CD4-positive, alpha-beta T cell treated with Interleukin-10 for 1 hour (primary cell): ENCODE measurements around the gene GAB2.
A peak's percentile ranks its signal among the peaks of the same experiment; 100 is the strongest.

Experiments
- DNase-seq: peaks from one replicate; pipeline ENCODE4 v3.0.0-alpha.2; 2020

The GAB2 gene

DNA sequence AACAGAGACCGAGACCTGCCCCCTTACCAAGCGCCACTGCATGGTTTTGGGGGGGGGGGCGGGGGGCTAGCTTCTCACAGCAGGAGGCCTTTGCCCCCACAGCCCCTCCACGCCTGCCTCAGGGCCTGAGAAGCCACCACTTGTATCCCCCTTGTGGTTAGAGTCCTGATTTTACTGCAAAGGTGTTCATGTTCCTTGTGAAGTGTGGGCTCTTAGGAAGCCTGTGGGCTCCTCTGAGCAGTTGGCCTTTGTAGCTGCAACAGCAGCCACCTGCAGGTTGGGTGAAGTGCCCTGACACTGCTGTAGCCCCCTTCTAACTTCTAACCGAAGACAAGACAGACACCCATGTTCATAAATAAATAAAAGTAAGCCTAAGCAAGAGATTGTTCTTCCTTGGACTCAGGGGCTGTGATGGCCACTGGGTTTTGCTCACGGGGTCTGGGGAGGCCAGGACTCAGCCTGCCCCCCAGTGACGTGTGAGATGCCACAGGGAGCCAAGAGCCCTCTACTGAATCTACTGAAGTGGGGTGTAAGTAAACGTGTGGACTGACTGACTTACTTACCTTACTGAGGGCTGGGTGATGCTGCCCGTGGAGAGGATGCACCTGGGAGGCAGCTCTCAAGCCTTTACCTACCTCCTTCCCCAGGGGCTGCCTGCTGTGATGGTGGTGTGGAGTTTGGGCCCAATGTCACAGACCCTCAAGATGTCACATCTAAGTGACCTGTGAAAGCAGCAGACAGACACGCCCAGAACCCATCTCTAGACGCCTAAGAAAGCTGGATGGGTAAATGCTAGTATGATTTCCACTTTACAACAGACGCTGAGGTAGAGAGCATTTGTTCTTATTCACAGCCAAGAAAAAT, 203.1 kb downstream of the GAB2 start:
- no peak for DNase-seq

DNA sequence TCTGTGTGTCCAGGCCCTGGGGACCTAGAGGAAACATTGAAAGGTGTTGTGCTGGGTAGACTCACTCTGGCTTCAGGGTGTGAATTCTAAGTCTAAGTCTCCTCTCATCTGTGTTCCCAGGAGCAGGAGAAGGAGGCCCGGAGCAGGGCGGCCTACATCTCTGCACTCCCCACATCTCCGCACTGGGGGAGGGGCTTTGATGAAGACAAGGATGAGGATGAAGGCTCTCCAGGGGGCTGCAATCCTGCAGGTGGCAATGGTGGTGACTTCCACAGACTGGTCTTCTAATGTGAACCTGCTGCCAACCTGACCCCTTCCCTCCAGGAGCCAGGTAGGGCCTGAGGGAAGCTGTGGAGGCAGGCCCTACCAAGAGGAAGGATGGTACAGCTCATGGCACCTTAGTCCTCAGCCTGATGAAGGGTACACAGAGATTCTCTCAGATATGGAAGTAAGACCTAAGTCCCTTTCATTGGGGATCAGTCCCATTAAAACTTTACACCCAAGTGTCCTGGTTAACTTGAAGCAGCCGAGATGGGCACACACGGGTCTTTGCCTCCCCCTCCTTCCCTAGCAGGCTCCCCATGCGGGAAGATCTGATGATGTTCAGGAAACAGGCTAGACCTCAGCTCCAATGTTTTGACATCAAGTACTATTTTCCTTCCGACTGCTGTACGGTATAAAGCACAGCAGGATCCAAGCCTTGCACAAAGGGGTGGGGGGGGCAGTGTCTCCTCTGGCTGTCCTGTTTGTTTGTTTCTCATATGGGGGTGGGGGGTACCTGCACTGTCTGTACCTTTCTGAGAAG, 203.9 kb downstream of the GAB2 start:
- DNase-seq, result no peak

DNA sequence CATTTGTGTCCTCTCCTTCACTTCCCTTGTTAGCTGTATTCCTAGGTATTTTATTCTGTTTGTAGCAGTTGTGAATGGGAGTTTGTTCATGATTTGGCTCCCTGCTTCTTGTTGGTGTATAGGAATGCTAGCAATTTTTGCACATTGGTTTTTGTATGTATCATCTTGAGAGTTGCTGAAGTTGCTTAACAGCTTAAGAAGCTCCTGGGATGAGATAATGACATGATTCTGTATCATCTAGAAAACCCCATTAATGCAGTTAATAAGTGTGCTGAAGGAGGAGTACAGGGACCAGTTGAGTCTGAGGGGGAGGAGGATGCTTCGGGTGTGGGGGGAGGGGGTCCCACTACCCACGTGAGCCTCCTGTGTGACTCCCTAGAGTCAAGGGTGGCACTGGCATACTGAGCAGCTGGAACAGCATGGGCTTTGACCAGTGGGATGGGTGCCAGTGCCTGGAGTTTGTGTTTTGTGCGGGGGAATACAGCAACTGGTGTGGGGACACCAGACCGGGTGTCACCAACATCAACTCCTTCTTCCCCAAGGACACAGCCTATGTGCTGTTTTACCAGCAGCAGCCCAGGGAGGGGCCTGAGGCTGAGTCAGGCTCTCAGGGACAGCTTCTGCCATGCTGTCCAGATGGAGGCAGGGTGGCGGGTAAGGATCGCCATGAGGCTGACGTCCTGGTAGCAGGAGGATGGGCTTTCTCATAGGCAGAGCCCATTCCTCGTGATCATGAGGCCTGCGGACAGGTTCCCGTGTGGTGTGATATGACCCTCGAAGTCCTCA, 204.8 kb downstream of the GAB2 start:
- no peak for DNase-seq

DNA sequence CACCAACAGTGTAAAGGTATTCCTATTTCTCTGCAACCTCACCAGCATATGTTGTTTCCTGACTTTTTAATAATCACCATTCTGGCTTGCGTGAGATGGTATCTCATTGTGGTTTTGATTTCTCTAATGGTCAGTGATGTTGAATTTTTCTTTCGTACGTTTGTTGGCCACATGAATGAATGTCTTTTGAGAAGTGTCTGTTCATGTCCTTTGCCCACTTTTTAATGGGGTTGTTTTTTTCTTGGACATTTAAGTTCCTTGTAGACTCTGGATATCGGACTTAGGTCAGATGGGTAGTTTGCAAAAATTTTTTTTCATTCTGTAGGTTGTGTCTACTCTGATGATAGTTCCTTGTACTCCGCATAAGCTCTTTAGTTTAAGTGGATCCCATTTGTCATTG, 206.1 kb downstream of the GAB2 start:
- DNase-seq, result no peak

DNA sequence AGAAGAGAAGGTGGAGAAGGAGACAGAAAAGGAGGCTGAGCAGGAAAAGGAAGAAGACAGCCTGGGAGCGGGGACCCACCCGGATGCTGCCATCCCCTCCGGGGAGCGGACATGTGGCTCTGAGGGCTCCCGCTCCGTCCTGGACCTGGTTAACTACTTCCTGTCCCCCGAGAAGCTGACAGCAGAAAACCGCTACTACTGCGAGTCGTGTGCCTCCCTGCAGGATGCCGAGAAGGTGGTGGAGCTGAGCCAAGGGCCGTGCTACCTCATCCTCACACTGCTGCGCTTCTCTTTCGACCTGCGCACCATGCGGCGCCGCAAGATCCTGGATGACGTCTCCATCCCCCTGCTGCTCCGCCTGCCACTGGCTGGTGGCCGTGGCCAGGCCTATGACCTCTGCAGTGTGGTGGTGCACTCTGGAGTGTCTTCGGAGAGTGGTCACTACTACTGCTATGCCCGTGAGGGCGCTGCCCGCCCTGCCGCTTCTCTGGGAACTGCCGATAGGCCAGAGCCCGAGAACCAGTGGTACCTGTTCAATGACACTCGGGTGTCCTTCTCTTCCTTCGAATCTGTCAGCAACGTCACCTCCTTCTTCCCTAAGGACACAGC, 207.5 kb downstream of the GAB2 start:
- DNase-seq, result no peak

DNA sequence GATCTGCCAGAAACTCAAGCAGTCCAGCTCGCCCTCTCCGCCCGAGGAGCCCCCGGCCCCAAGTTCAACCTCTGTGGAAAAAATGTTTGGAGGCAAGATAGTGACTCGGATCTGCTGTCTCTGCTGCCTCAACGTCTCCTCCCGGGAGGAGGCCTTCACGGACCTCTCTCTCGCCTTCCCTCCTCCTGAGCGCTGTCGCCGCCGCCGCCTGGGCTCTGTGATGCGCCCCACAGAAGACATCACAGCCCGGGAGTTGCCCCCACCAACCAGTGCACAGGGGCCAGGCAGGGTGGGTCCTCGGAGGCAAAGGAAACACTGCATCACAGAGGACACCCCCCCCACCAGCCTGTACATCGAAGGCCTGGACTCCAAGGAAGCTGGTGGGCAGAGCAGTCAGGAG, 208.1 kb downstream of the GAB2 start:
- no peak for DNase-seq

DNA sequence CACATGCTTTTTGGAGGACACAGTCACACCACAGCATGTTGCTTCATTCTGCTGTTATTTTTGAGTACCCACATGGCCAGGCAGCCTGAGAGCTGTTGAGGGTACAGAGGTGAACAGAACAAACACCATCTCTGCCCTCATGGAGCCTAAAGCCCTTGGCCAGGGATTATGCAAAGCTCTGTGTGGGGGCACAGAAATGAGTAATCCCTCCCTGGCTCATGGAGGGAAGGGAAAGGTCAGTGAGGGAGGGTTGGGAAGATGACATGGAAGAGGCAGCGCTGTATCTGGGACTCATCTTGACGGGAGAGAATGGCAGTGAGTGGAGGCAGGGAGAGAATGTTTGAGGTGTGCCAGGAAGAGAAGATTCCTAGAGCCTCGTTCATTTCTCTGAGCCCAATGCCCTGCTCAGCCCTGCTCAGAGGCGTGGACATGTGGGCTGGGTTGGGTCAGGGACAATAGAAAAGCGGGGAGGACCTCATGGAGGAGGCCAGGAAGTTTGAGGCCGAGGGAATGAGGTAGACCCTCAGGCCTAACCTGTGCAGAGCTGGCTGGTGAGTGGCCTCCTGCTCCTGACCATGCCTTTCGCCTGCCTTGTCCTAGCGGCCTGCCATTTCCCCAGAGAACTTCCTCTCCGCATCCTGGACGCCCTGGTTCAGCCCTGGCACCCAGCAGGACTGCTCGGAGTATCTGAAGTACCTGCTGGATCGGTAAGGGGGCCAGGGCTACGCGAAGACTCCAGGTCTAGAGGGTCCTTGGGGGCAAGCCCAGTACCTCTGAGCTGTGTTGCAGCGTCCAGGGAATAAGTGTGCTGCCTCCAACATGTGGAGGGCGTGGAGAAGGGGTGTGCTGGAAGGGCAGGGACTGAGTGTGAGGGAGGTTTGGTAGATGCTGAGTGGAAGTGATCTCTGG, 209.1 kb downstream of the GAB2 start:
- no peak for DNase-seq

DNA sequence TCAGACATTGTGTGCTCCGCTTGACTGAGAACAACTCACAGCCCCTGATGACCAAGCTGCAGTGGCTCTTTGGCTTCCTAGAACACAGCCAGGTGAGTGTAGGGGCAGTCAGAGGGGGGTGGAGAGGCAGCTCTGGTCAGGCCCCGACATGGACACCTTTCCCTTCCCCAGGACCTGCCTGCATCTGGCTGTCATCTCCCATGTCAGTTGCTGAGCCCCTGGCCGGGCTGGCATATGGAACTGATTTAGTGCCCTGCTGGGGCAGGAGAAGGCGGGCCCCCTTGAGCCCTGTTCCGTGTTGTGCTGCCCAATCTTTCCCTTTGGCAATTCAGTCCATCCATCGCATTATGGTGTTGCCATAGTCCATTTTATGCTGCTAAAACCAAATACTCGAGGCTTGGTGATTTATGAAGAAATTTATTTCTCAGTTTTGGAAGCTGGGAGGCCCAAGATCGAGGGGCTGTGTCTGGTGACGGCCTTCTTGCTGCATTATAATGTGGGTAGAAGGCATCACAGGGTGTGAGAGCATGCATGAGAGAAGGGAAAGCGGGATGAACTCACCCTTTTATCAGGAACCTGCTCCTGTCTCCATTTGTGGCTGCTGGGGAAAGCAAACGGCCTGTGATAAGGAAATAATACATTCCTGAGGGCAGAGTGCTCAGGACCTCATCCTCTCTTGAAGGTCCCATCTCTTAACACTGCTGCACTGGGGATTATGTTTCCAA, 209.9 kb downstream of the GAB2 start:
- DNase-seq, result no peak

DNA sequence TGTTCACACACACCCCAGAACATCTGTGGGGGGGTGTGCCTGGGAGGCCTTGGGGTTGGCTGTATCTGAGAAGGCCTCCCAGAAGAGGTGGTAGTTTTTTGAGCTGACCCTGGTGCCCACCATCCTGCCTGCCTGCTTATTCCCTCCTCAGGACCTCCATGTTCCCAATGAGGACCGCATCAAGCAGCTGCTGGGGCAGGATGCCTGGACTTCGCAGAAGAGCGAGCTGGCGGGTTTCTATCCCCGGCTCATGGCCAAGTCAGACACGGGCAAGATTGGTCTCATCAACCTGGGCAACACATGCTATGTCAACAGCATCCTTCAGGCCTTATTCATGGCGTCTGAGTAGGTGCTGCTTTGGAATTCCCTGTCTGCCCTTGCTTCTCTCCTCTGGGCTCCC, 211.9 kb downstream of the GAB2 start:
- no peak for DNase-seq

DNA sequence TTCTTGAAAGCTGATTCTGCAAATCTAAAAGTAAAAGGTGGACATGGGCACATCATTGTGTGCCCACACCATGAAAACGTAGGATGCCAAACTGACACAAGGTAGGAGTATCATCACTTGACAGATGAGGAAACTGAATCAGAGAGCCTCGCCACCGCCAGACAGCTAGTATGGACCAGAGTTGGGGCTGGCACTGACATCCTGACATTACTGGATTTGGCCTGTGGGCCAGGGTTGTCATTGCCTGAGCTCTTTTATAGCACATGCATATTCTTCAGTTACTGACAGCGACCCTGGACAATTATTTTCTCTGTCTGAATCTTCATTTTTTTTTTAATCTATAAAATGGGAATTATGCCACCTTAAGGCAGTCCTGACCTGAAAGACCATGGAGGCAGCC, 212.4 kb downstream of the GAB2 start:
- DNase-seq, result no peak

DNA sequence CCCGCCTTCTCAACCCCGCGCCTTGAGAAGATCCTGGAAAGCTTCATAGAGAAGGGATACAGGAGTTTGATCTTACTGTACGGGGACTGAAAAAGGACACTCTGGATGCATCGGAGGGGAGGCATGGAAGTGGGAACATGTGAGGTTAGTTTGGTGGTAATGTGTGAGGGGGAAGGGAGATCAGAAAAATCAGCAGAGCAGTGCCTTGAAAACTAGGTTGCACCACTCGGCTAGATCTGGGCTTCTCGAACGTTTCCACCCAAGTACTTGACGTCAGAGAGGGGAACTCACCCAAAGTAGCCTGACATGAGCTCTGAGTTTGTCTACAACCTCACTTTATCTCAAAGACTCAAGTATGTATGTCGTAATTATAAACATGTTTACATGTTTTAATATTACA, 214.4 kb downstream of the GAB2 start:
- DNase-seq, result peak; percentile 72

DNA sequence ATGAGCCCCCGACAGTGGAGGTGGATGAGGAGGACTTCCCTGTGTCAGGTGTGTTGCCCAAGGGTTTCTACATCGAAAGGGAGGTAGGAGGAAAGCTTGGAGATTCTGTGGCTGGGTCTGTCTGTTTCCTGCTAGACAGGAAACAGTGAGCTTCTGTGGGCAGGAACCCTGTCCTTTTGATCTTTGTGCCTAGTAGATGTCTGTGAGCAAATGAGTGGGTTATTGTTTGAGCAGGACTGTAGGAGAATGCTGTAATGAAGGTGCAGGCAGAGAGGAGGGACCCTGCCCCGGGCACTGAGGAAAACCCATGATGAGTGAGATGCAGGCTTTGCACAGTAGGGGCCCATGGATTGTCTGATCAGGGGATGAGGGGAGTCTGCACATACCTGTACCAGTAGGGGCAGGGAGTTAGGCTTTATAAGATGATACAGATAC, 214.9 kb downstream of the GAB2 start:
- DNase-seq, result peak; percentile 78

DNA sequence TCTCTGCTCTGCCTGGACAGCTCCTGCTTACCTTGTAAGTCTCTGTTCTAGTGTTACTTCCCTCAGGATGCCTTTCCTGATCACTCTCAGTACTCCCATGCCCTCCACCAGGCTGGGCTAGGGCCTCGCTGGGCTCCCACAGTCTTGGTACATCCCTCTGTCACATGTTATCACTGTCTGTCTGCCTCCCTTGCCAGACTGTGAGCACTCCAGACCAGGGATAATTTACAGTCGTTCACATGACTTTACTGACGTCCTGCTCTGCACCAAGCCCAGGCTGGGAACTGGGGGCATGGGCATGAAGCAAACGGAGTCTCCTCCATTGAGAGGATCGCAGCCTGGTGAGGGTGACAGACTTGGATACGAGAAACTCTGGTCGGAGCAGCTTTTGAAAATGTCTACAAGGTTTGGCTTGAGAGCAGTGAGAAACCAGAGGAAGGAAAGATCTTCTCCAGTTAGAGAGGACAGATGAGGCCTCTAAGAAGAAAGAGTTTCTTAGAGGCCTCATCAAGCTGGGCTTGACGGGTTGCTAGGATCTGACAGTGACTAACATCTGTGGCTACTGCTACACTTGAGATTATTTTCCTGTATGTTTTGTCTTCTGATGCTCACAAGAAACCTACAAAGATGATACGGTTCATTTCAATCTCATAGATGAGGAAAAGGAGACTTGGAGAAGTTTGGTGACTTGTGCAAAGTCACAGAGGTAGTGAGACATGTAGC, 216.4 kb downstream of the GAB2 start:
- DNase-seq, result no peak

DNA sequence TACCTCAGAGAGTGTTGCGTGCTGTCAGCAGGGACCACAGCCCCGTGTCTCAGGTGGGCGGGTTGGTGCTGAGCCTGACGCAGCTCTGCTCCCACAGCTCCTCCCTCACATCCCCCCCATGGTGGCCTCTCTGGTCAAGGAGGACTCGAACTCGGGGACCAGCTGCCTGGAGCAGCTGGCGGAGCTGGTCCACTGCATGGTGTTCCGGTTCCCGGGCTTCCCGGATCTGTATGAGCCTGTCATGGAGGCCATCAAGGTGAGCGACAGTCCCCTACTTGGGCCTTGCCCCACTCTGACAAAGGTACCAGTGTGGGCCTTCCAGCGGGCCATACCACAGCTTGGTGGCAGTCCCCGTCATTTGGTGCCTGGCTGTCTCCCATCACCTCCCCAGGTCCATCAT, 217.1 kb downstream of the GAB2 start:
- no peak for DNase-seq

DNA sequence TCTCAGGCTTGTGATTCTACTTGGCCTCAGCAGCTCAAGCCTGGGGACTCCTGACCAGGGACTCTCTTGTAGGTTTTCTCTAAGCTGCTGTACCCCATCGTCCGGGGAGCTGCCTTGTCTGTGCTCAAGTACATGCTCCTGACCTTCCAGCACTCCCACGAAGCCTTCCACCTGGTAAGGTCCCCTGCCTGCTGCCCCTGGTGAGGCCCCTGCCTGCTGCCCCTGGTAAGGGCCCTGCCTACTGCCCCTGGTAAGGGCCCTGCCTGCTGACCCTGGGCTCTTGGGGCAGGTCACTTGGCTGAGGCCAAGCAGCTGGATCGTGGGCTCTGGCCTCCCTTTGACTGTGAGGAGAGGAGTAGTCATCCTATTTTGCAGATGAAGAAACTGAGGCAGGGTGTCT, 217.6 kb downstream of the GAB2 start:
- no peak for DNase-seq

DNA sequence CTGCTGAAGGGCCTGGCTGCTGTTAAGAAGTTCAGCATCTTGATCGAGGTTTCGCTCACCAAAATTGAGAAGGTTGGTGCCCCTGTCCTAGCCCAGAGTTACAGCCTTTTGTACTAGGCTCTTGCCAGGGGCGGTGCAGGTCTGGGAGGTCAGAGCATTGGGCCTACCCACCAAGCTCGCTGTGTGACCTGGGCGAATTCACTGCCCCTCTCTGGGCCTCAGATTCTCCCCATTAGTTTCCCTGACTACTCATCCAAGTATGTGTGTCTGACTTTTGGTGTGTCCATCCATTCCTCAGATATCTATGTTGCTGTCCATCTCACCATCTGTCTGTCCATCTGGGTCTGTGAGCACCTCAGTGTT, 218.0 kb downstream of the GAB2 start:
- no peak for DNase-seq

DNA sequence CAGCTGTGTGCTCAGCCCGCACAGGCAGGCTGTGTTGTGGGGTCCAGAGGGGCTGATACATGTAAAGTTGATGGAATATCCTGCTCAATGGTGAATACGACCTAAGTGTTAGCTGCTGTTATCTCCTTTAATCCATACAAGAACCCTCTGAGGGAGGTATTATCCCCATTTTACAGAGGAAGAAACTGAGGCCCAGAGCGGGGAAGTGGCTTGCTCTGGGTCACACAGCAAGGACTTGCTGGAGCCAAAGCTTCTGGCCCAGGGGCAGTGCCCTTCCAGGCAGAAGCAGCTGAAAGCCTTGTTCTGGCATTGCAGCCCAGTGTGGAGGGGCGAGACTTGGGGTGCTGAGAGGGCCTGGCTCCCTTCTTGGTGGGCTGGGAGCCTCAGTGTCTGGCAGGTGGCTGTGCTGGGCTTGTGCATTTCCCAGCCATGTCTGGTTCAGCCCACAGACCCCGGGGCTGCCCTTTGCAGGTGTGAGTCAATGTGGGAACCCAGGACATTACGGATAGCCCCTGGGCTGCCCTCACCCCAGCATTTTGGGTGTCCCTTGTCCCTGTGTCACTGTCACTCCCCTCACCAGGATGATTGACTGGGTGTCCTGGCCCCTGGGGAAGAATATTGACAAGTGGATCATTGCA, 218.5 kb downstream of the GAB2 start:
- no peak for DNase-seq

DNA sequence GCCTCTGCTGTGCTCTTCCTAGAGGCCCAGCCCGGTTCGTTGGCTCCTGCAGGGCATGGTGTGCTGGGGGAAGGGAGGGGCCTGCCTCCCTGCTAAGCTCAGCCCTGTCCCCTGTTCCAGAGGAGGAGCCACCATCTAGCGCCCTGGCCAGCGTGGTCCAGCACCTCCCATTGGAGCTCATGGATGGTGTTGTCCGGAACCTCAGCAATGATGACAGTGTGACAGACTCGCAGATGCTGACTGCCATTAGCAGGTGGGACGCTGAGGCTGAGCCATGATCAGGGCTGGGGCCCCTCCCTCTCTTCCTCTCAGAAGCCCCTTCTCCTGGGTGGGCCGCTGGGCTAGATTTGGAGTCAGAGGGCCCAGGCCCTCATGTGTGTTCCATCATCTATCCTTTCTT, 219.8 kb downstream of the GAB2 start:
- no peak for DNase-seq

DNA sequence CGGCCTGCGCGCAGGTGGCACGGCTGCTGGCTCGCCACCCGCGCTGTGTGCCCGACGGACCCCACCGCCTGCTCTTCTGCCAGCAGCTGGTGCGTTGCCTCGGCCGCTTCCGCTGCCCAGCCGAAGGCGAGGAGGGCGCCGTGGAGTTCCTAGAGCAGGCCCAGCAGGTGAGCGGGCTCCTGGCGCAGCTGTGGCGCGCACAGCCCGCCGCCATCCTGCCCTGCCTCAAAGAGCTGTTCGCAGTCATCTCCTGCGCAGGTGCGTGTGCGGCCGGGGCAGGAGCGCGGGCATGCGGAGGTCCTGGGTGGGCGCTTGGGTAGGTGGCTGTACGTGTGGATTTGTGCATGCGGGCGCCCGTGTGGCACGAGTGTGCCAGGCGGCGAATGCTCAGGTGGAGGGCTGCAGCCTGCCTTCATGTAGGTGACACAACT, 220.9 kb downstream of the GAB2 start:
- DNase-seq, result no peak
